ENCODE data around the gene POLR2L.
A peak's percentile ranks its signal among the peaks of the same experiment; 100 is the strongest.

DNA sequence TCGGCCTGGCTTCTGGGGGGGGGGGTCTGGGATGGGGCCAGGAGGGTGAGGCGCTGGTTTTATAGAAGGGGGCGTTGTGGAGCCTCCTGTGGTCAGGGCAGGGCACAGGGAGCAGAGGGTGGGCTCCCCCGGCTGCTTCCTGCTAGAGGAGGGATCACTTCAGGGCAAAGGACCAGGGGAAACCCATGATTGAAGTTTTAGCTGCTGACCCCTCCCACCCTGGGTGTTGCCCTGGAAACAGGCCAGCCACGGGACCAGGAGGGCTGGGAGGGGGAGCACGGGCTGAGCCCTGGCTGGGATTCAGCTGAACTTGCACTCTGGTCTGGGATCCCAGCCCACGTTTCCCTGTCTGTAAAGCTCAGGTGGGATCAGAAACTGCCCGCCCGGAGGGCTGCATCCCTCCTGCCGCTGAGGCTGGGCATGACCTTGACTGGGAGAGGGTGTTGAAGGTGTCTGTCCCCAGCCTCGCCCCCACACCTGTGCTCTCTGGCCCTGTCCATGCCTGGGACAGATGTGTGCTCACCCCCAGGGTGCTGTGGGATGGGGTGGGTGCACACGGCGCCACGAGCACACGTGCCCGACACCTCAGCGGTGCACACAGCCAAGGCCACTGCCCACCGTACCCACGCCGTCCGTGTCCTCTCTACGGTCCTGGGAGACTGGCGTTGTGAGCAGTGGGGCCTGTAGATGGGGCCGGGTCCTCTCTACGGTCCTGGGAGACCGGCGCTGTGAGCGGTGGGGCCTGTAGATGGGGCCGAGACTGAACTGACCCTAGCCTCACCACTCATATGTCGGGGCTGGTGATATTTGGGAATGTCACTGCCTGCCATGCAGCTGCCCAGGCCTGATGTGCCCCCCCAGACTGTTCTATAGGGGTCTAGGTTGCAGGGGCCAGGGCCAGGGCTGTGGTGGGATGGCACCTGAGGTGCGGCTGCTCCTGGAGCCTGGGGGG is 2.6 kb upstream of the POLR2L start:
- TF ChIP-seq EZH2 (conservative IDR thresholded peaks at IDR 0.05; ENCODE audit: low read depth, low read length) (no peak), GTF3A (CRISPR knock-in tag; conservative IDR thresholded peaks at IDR 0.05) (no peak), RFX5 (IDR thresholded peaks at IDR 0.05; ENCODE audit: low read depth, low read length) (no peak), SIN3A (IDR thresholded peaks at IDR 0.05; ENCODE audit: borderline replicate concordance, low read depth, low read length) (no peak), HNF4G (IDR thresholded peaks at IDR 0.05; ENCODE audit: borderline replicate concordance, low read depth, low read length) (no peak), HNF4G (CRISPR knock-in tag; IDR thresholded peaks at IDR 0.05; ENCODE audit: borderline replicate concordance, low read depth) (no peak), POLR2AphosphoS5 (IDR thresholded peaks at IDR 0.05; ENCODE audit: low read depth, low read length) (no peak), RXRA (CRISPR knock-in tag; IDR thresholded peaks at IDR 0.05) (peak; percentile 66)
- TF ChIP-seq, protein P1, sequence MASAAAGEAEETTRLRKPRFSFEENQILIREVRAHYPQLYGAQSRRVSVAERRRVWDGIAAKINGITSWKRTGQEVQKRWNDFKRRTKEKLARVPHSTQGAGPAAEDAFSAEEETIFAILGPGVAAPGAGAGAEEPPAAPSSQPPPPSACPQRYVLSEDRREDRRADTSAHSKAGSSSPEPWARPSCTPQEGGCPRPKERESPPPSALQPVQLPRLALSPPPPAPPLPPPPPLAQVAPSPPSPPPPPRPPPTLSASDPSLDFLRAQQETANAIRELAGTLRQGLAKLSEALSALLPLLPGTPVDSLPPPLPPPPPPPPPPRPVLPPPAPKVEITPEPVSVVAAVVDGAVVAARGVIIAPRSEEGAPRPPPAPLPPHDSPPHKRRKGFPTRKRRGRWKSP (CRISPR knock-in tag; IDR thresholded peaks at IDR 0.05), result peak; percentile 35; the same call in 1 of the 2 replicates
- TF ChIP-seq, protein P2, sequence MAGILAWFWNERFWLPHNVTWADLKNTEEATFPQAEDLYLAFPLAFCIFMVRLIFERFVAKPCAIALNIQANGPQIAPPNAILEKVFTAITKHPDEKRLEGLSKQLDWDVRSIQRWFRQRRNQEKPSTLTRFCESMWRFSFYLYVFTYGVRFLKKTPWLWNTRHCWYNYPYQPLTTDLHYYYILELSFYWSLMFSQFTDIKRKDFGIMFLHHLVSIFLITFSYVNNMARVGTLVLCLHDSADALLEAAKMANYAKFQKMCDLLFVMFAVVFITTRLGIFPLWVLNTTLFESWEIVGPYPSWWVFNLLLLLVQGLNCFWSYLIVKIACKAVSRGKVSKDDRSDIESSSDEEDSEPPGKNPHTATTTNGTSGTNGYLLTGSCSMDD (CRISPR knock-in tag; IDR thresholded peaks at IDR 0.05), result no peak
- TF ChIP-seq, protein P3, sequence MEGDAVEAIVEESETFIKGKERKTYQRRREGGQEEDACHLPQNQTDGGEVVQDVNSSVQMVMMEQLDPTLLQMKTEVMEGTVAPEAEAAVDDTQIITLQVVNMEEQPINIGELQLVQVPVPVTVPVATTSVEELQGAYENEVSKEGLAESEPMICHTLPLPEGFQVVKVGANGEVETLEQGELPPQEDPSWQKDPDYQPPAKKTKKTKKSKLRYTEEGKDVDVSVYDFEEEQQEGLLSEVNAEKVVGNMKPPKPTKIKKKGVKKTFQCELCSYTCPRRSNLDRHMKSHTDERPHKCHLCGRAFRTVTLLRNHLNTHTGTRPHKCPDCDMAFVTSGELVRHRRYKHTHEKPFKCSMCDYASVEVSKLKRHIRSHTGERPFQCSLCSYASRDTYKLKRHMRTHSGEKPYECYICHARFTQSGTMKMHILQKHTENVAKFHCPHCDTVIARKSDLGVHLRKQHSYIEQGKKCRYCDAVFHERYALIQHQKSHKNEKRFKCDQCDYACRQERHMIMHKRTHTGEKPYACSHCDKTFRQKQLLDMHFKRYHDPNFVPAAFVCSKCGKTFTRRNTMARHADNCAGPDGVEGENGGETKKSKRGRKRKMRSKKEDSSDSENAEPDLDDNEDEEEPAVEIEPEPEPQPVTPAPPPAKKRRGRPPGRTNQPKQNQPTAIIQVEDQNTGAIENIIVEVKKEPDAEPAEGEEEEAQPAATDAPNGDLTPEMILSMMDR (CRISPR knock-in tag; IDR thresholded peaks at IDR 0.05), result no peak
- TF ChIP-seq, protein P4, sequence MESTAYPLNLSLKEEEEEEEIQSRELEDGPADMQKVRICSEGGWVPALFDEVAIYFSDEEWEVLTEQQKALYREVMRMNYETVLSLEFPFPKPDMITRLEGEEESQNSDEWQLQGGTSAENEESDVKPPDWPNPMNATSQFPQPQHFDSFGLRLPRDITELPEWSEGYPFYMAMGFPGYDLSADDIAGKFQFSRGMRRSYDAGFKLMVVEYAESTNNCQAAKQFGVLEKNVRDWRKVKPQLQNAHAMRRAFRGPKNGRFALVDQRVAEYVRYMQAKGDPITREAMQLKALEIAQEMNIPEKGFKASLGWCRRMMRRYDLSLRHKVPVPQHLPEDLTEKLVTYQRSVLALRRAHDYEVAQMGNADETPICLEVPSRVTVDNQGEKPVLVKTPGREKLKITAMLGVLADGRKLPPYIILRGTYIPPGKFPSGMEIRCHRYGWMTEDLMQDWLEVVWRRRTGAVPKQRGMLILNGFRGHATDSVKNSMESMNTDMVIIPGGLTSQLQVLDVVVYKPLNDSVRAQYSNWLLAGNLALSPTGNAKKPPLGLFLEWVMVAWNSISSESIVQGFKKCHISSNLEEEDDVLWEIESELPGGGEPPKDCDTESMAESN (CRISPR knock-in tag; conservative IDR thresholded peaks at IDR 0.05), result no peak
